Measurements from ENCODE around the gene HESX1. TPM values are rescaled to one million over a fixed set of nuclear protein-coding genes. Genes with fewer than 3 reads are reported as not detected.

Gene HESX1
- total RNA-seq, 3 donors from 2014 or later (not counting 1 experiment from before 2014, with no cell fraction given), result 0.49 to 0.55 TPM; not detected in 1

DNA sequence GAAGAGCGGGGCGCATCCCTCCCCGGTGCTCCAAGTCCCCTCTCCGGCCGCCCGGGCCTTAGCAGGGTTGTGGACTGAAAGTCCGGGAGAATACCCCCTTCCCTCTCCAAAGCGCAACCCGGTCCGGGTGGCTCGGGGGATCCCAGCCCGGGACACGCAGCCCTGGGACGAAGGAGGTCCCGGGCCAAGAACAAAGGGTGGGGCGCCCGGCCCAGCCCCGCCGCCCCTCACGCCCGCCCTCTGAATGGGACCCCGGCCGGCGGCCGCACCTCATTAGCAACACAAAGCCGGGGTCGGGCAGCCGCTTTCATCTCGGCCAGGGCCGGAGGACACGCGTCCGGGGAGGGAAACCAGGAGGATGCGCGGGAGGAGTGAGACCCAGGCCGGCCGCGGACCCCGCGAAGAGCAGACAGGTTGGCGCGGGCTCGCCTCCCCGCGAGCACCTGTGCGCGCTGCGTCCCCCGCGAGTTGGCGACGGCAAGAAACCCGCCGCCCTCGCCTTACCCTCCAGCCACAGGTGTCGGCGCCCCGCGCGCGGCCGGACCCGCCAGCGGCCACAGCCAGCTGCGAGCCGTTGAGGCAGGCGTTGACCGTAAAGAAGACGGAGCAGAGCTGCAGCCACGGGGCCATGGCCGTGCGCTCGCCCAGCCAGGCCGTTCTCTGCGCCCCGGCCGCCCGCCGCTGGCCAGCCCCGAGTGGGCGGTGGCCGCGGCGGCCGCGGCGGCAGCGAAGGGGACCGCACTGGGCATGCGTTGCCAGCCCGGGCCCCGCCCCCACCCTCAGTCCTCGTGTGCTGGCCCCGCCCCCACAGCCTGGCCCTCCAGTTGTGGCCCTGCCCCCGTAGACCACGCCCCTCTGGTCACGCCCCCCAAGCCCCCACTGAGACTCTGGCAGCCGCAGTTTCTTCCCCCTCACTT lies 34.9 kb downstream of the HESX1 start, which contains the start of gene IL17RD:
Gene IL17RD, minus strand, starts transcription at position 697 of the 917 bp plus-strand sequence. Its CDS starts 67 bp downstream, at position 630.
- Mint-ChIP-seq H3K4me1 (peaks cover 6 to 21% of the 10 kb centered on the region in 2 donors), H3K4me3 (peak within 1 kb of the TSS; percentile 91), H3K27me3 (ENCODE audit: low read depth in 2 of 2) (peaks cover 57 to 65% of the 10 kb centered on the region in 2 donors), H3K36me3 (no peaks in the 10 kb centered on the region), H3K9me3 (no peaks in the 10 kb centered on the region), H3K27ac (no peak within 1 kb of the TSS)
- no peak for TF ChIP-seq CTCF (IDR thresholded peaks at IDR 0.05)
- peak in 1 of 2 donors; percentile 68 for DNase-seq
- Histone ChIP-seq H3K27me3 (ENCODE audit: control insufficient read depth, insufficient read depth, low read length) (peaks cover 32% of the 10 kb centered on the region), H3K4me1 (ENCODE audit: control insufficient read depth, insufficient read depth, low read length) (peaks cover 14% of the 10 kb centered on the region), H3K27ac (ENCODE audit: low read length) (no peak within 1 kb of the TSS), H3K4me3 (ENCODE audit: low read length) (peak within 1 kb of the TSS; percentile 4), H3K9me3 (ENCODE audit: control insufficient read depth, insufficient read depth, low read length) (no peaks in the 10 kb centered on the region), H3K36me3 (ENCODE audit: control insufficient read depth, insufficient read depth, low read length) (no peaks in the 10 kb centered on the region)
- ATAC-seq, result peak; percentile 69 to 82 (median 75)
- intact Hi-C loops (cut with micrococcal nuclease), result no loop called here
- under 1% methylated on average over 97 of the region's 98 CpGs for WGBS (ENCODE audit: insufficient coverage)

- Mint-ChIP-seq H3K4me1 (peaks cover 10 to 26% of the 10 kb centered on the region in 2 donors), H3K27ac (no peak overlapping the region), H3K36me3 (no peaks in the 10 kb centered on the region), H3K27me3 (ENCODE audit: low read depth in 2 of 2) (peaks cover 54 to 64% of the 10 kb centered on the region in 2 donors), H3K9me3 (no peaks in the 10 kb centered on the region), H3K4me3 (peak overlapping the region; percentile 91)
- no peak overlapping the region for H3K27ac ChIP-seq (ENCODE audit: low read length)
- intact Hi-C loops (cut with micrococcal nuclease), result no loop called here
- peak overlapping the region; percentile 4 for H3K4me3 ChIP-seq (ENCODE audit: low read length)
- peaks cover 14% of the 10 kb centered on the region for H3K4me1 ChIP-seq (ENCODE audit: control insufficient read depth, insufficient read depth, low read length)
- peaks cover 28% of the 10 kb centered on the region for H3K27me3 ChIP-seq (ENCODE audit: control insufficient read depth, insufficient read depth, low read length)
- DNase-seq, result peak in 1 of 2 donors; percentile 20
- TF ChIP-seq CTCF (IDR thresholded peaks at IDR 0.05), result no peak
- H3K9me3 ChIP-seq (ENCODE audit: control insufficient read depth, insufficient read depth, low read length), result no peaks in the 10 kb centered on the region
- ATAC-seq, result peak in 1 of 3 donors; percentile 24
- no peaks in the 10 kb centered on the region for H3K36me3 ChIP-seq (ENCODE audit: control insufficient read depth, insufficient read depth, low read length)
- 4% methylated on average over 30 of the region's 30 CpGs for WGBS (ENCODE audit: insufficient coverage)
Observed at GRCh38 chr3:57164217-57164656, 35.5 kb downstream of the HESX1 start.

- 26% methylated on average over 6 of the region's 8 CpGs for WGBS (ENCODE audit: insufficient coverage)
- Histone ChIP-seq H3K4me1 (ENCODE audit: control insufficient read depth, insufficient read depth, low read length) (peaks cover 16% of the 10 kb centered on the region), H3K27ac (ENCODE audit: low read length) (no peak overlapping the region), H3K36me3 (ENCODE audit: control insufficient read depth, insufficient read depth, low read length) (no peaks in the 10 kb centered on the region), H3K4me3 (ENCODE audit: low read length) (no peak overlapping the region), H3K27me3 (ENCODE audit: control insufficient read depth, insufficient read depth, low read length) (peaks cover 28% of the 10 kb centered on the region), H3K9me3 (ENCODE audit: control insufficient read depth, insufficient read depth, low read length) (no peaks in the 10 kb centered on the region)
- intact Hi-C loops (cut with micrococcal nuclease), result no loop called here
- TF ChIP-seq CTCF (IDR thresholded peaks at IDR 0.05), result no peak
- DNase-seq (no peak), ATAC-seq (no peak)
- Mint-ChIP-seq H3K4me1 (peaks cover 15 to 30% of the 10 kb centered on the region in 2 donors), H3K27ac (no peak overlapping the region), H3K9me3 (no peaks in the 10 kb centered on the region), H3K4me3 (peak overlapping the region; percentile 91), H3K36me3 (no peaks in the 10 kb centered on the region), H3K27me3 (ENCODE audit: low read depth in 2 of 2) (peaks cover 52 to 64% of the 10 kb centered on the region in 2 donors)
Observed at GRCh38 chr3:57163751-57164150, 36.0 kb downstream of the HESX1 start.
